ENCODE measurements around the gene ZNF48. TPM values are rescaled to one million over a fixed set of nuclear protein-coding genes. Genes with fewer than 3 reads are reported as not detected.

ZNF48 gene
- total RNA-seq, 2 experiments from 2014 or later, result 17.3 to 18.8 TPM

- CTCF ChIA-PET (ENCODE audit: unreplicated experiment), result no interaction called here
- no TSS peak for BruUV-seq (replicated peaks)
Observed at GRCh38 chr16:30406795-30407101, 11.5 kb downstream of the ZNF48 start.

GRCh38 chr16:30407102-30407803 is 12.0 kb downstream of the ZNF48 start, which contains the start of gene ZNF771:
TSS of gene ZNF771 (plus strand) at chr16:30407606. CDS start at chr16:30408054, 448 bp downstream.
- Histone ChIP-seq H3K79me2 (ENCODE audit: insufficient read depth, low read depth, low read length) (peaks cover 8% of the 10 kb centered on the region; the same call in 1 of the 2 replicates), H3K9me3 (ENCODE audit: low read length) (no peaks in the 10 kb centered on the region), H3K4me2 (ENCODE audit: low read length) (peak within 1 kb of the TSS; percentile 86), H3K9me2 (ENCODE audit: insufficient read depth, low read length) (no peaks in the 10 kb centered on the region), H3K4me1 (ENCODE audit: insufficient read depth, low read length, poor library complexity, severe bottlenecking) (peaks cover 28% of the 10 kb centered on the region), H4K20me1 (ENCODE audit: insufficient read depth, low read length) (no peaks in the 10 kb centered on the region), H3K4me3 (ENCODE audit: low read depth, low read length, poor library complexity, severe bottlenecking) (peak within 1 kb of the TSS; percentile 84), H2AFZ (ENCODE audit: low read length) (peak within 1 kb of the TSS; percentile 56; the same call in 1 of the 2 replicates), H3K27ac (ENCODE audit: low read depth, low read length, poor library complexity, severe bottlenecking) (peak within 1 kb of the TSS; percentile 82), H3K36me3 (ENCODE audit: insufficient read depth, low read length) (peaks cover 20% of the 10 kb centered on the region; the same call in 1 of the 2 replicates)
- POLR2A ChIA-PET, result interaction anchor here (0.6 to 5.0 kb wide), 11 partner anchors 10 to 120 kb away, joined by 3 to 19 read pairs (median 4); partner anchors contain the start of genes SEPTIN1, TBC1D10B and ZNF48
- CTCF ChIA-PET (ENCODE audit: unreplicated experiment), result interaction anchor here (1.2 to 1.4 kb wide), 2 partner anchors 22 to 25 kb away, joined by 4 to 5 read pairs; partner anchors contain the start of genes DCTPP1 and SEPTIN1
- BruUV-seq (replicated peaks), result no TSS peak
- DNase-seq (ENCODE audit: low spot score), result peak; percentile 93
- intact Hi-C loops (cut with micrococcal nuclease; ENCODE audit: unreplicated experiment), result loop anchor here (10.0 kb wide), 1 partner anchor 312 kb away; the partner anchor contains the start of genes TBX6 and YPEL3
- TF ChIP-seq CTCF (conservative IDR thresholded peaks at IDR 0.05; ENCODE audit: low read length) (peak; percentile 49), EZH2phosphoT487 (IDR thresholded peaks at IDR 0.05; ENCODE audit: borderline replicate concordance, low read depth, low read length) (no peak)

More at GRCh38 chr16:30406795-30407101, 11.5 kb downstream of the ZNF48 start:
- DNase-seq (ENCODE audit: low spot score), result no peak
- peaks cover 8% of the 10 kb centered on the region; the same call in 1 of the 2 replicates for H3K79me2 ChIP-seq (ENCODE audit: insufficient read depth, low read depth, low read length)
- peaks cover 28% of the 10 kb centered on the region for H3K4me1 ChIP-seq (ENCODE audit: insufficient read depth, low read length, poor library complexity, severe bottlenecking)
- H3K36me3 ChIP-seq (ENCODE audit: insufficient read depth, low read length), result peaks cover 15% of the 10 kb centered on the region; the same call in 1 of the 2 replicates
- H3K4me2 ChIP-seq (ENCODE audit: low read length), result peak overlapping the region; percentile 86
- H2AFZ ChIP-seq (ENCODE audit: low read length), result peak overlapping the region; percentile 56; the same call in 1 of the 2 replicates
- peak overlapping the region; percentile 22 for H3K27ac ChIP-seq (ENCODE audit: low read depth, low read length, poor library complexity, severe bottlenecking)
- intact Hi-C loops (cut with micrococcal nuclease; ENCODE audit: unreplicated experiment), result loop anchor here (10.0 kb wide), 1 partner anchor 312 kb away; the partner anchor contains the start of genes TBX6 and YPEL3
- no peaks in the 10 kb centered on the region for H3K9me2 ChIP-seq (ENCODE audit: insufficient read depth, low read length)
- TF ChIP-seq EZH2phosphoT487 (IDR thresholded peaks at IDR 0.05; ENCODE audit: borderline replicate concordance, low read depth, low read length), result no peak
- TF ChIP-seq CTCF (conservative IDR thresholded peaks at IDR 0.05; ENCODE audit: low read length), result no peak
- H3K9me3 ChIP-seq (ENCODE audit: low read length), result no peaks in the 10 kb centered on the region
- peak overlapping the region; percentile 84 for H3K4me3 ChIP-seq (ENCODE audit: low read depth, low read length, poor library complexity, severe bottlenecking)
- POLR2A ChIA-PET, result interaction anchor here (0.6 to 5.0 kb wide), 12 partner anchors 11 to 313 kb away, joined by 3 to 19 read pairs (median 4); partner anchors contain the start of genes SEPTIN1, TBC1D10B and ZNF48
- H4K20me1 ChIP-seq (ENCODE audit: insufficient read depth, low read length), result no peaks in the 10 kb centered on the region

Measured in OCI-LY7 (cell line).